GM18502 (cell line): ENCODE measurements around the gene GABARAPL1.
"Not testable (repeated sequence)": the region's sequence is repeated elsewhere in the genome, so short reads cannot be mapped to it uniquely, and the experiment has no call there.

Experiments
- ATAC-seq: cut with Tn5 transposase; IDR thresholded peaks from one replicate; pipeline ENCODE4 v1.9.1; 2021; ENCODE audit warnings: mild to moderate bottlenecking; ENCODE audit not compliant: unreplicated experiment, poor library complexity

The GABARAPL1 gene

GRCh38 chr12:10196210-10196609 lies 16.5 kb upstream of the GABARAPL1 start:
- peak; percentile 86 for ATAC-seq

- no peak for ATAC-seq
Measured at GRCh38 chr12:10197879-10198278, 14.8 kb upstream of the GABARAPL1 start.

GRCh38 chr12:10204495-10204894 lies 8.2 kb upstream of the GABARAPL1 start:
- ATAC-seq: not testable (repeated sequence)

GRCh38 chr12:10205220-10205807 lies 7.4 kb upstream of the GABARAPL1 start:
- no peak for ATAC-seq

GRCh38 chr12:10207136-10207535 lies 5.5 kb upstream of the GABARAPL1 start:
- ATAC-seq: no peak

- ATAC-seq: no peak
Measured at GRCh38 chr12:10210225-10210624, 2.5 kb upstream of the GABARAPL1 start.

- ATAC-seq: no peak
Measured at GRCh38 chr12:10211101-10211939, 1.4 kb upstream of the GABARAPL1 start.

GRCh38 chr12:10211940-10212738 lies 538 bp upstream of the GABARAPL1 start:
- ATAC-seq: peak; percentile 75

- ATAC-seq: peak; percentile 62
Measured at GRCh38 chr12:10213168-10214135, 775 bp downstream of the GABARAPL1 start.

- ATAC-seq: no peak
Measured at GRCh38 chr12:10214136-10214894, 1.6 kb downstream of the GABARAPL1 start.

- ATAC-seq: no peak
Measured at GRCh38 chr12:10214895-10215267, 2.2 kb downstream of the GABARAPL1 start.

GRCh38 chr12:10215436-10215835 lies 2.8 kb downstream of the GABARAPL1 start:
- ATAC-seq: no peak

GRCh38 chr12:10215946-10216345 lies 3.3 kb downstream of the GABARAPL1 start:
- ATAC-seq: not testable (repeated sequence)

GRCh38 chr12:10218021-10218420 lies 5.3 kb downstream of the GABARAPL1 start:
- ATAC-seq: no peak

GRCh38 chr12:10220398-10221077 lies 7.9 kb downstream of the GABARAPL1 start:
- no peak for ATAC-seq

- ATAC-seq: no peak
Measured at GRCh38 chr12:10221846-10222245, 9.2 kb downstream of the GABARAPL1 start.

GRCh38 chr12:10223208-10223607 lies 10.5 kb downstream of the GABARAPL1 start:
- no peak for ATAC-seq

- ATAC-seq: not testable (repeated sequence)
Measured at GRCh38 chr12:10225426-10225825, 12.7 kb downstream of the GABARAPL1 start.

- no peak for ATAC-seq
Measured at GRCh38 chr12:10226086-10226485, 13.4 kb downstream of the GABARAPL1 start.
